IMR-90 (cell line): ENCODE results near the gene SEPTIN3. TPM values are rescaled to one million over a fixed set of nuclear protein-coding genes. Genes with fewer than 3 reads are reported as not detected.
A peak's percentile ranks its signal among the peaks of the same experiment; 100 is the strongest.

ENCODE experiments used
- ATAC-seq: fragments of 200-7000 bp; cut with Tn5 transposase; 2 replicates; pipeline ENCODE4 v1.9.1; 2020; ENCODE audit warnings: low read depth, mild to moderate bottlenecking, moderate library complexity
- BruUV-seq: library from RNA; stranded (reverse); fragments of 400-500 nt; replicated peaks from 2 replicates; lab custom pipeline; 2021; lab: Mats Ljungman, UMichigan
- CTCF ChIA-PET: fragments of 300-600 bp; formaldehyde crosslinking; extraction: SDS; loops from one replicate; lab custom pipeline; 2021; ENCODE audit warnings: antibody characterized with exemption; lab: Yijun Ruan, JAX
- POLR2A ChIA-PET: fragments of 300-600 bp; sonication (Branson Sonifier 250); formaldehyde crosslinking; loops from one replicate; lab custom pipeline; 2022; ENCODE audit warnings: antibody characterized with exemption; ENCODE audit not compliant: unreplicated experiment; lab: Charles Lee
- DNase-seq: peaks from one replicate; pipeline ENCODE4 v3.0.0; 2013
- H2AFZ ChIP-seq: replicated peaks from 2 replicates; pipeline ENCODE3; 2013; ENCODE audit warnings: low read length, mild to moderate bottlenecking; ENCODE audit not compliant: poor library complexity
- H2AK5ac ChIP-seq: 2 replicates; pipeline ENCODE4 v1.6.1; 2013; ENCODE audit warnings: low read depth, low read length, inconsistent platforms
- H2AK9ac ChIP-seq: replicated peaks from 2 replicates; pipeline ENCODE3; 2013; ENCODE audit warnings: mild to moderate bottlenecking, low read depth, low read length, moderate library complexity; ENCODE audit not compliant: poor library complexity
- H2BK120ac ChIP-seq: 2 replicates; pipeline ENCODE4 v1.6.1; 2013; ENCODE audit warnings: low read depth, low read length, inconsistent platforms
- H2BK15ac ChIP-seq: 3 replicates; pipeline ENCODE4 v1.6.1; 2013; ENCODE audit warnings: low read depth, low read length, inconsistent platforms
- H2BK20ac ChIP-seq: 2 replicates; pipeline ENCODE4 v1.6.1; 2013; ENCODE audit warnings: low read depth, mild to moderate bottlenecking, inconsistent platforms, low read length, moderate library complexity
- H2BK5ac ChIP-seq: 2 replicates; pipeline ENCODE4 v1.6.1; 2013; ENCODE audit warnings: mild to moderate bottlenecking, low read depth, low read length, inconsistent platforms; ENCODE audit not compliant: poor library complexity, severe bottlenecking
- H3K14ac ChIP-seq: replicated peaks from 2 replicates; pipeline ENCODE4 v1.6.1; 2013; ENCODE audit warnings: low read depth, low read length, inconsistent platforms
- H3K18ac ChIP-seq: 2 replicates; pipeline ENCODE4 v1.6.1; 2013; ENCODE audit warnings: low read depth, low read length, control low read depth
- H3K23ac ChIP-seq: 2 replicates; pipeline ENCODE4 v1.6.1; 2013; ENCODE audit warnings: low read depth, low read length, inconsistent platforms
- H3K27ac ChIP-seq: 2 replicates; pipeline ENCODE4 v1.5.1; 2013; ENCODE audit warnings: mild to moderate bottlenecking, control low read depth, low read length; ENCODE audit not compliant: insufficient read depth
- H3K27me3 ChIP-seq: 2 replicates; pipeline ENCODE4 v1.6.1; 2013; ENCODE audit warnings: low read length; ENCODE audit not compliant: control insufficient read depth, insufficient read depth
- H3K36me3 ChIP-seq: 2 replicates; pipeline ENCODE4 v1.6.1; 2013; ENCODE audit warnings: low read length, mixed read lengths; ENCODE audit not compliant: control insufficient read depth, insufficient read depth
- H3K4ac ChIP-seq: 2 replicates; pipeline ENCODE4 v1.6.1; 2013; ENCODE audit warnings: low read depth, low read length, inconsistent platforms
- H3K4me1 ChIP-seq: 2 replicates; pipeline ENCODE4 v1.6.1; 2013; ENCODE audit warnings: low read length, mixed read lengths; ENCODE audit not compliant: control insufficient read depth, insufficient read depth
- H3K4me2 ChIP-seq: 2 replicates; pipeline ENCODE4 v1.6.1; 2013; ENCODE audit warnings: low read depth, mild to moderate bottlenecking, control low read depth, low read length, moderate library complexity
- H3K4me3 ChIP-seq: 2 replicates; pipeline ENCODE4 v1.5.1; 2013; ENCODE audit warnings: low read depth, mild to moderate bottlenecking, control low read depth, low read length, moderate library complexity; ENCODE audit not compliant: insufficient read depth
- H3K56ac ChIP-seq: 2 replicates; pipeline ENCODE4 v1.6.1; 2013; ENCODE audit warnings: low read length, inconsistent platforms; ENCODE audit not compliant: insufficient read depth; ENCODE audit errors: extremely low read depth
- H3K79me1 ChIP-seq, 2 experiments: 2 replicates each; pipeline ENCODE4 v1.6.1; 2013; ENCODE audit warnings: low read length in 2 of 2, inconsistent platforms in 1 of 2, low read depth in 1 of 2
- H3K9ac ChIP-seq: 2 replicates; pipeline ENCODE4 v1.6.1; 2013; ENCODE audit warnings: low read depth, low read length, control low read depth
- H3K9me1 ChIP-seq: 2 replicates; pipeline ENCODE4 v1.6.1; 2013; ENCODE audit warnings: low read length, inconsistent platforms; ENCODE audit not compliant: insufficient read depth
- H3K9me3 ChIP-seq: 2 replicates; pipeline ENCODE4 v1.6.1; 2013; ENCODE audit warnings: low read length; ENCODE audit not compliant: control insufficient read depth, insufficient read depth
- H4K20me1 ChIP-seq: 2 replicates; pipeline ENCODE4 v1.6.1; 2013; ENCODE audit warnings: low read length, inconsistent platforms; ENCODE audit not compliant: insufficient read depth
- H4K5ac ChIP-seq: 2 replicates; pipeline ENCODE4 v1.6.1; 2013; ENCODE audit warnings: mild to moderate bottlenecking, low read depth, low read length, control low read depth
- H4K8ac ChIP-seq, 2 experiments: 2 replicates each; pipeline ENCODE4 v1.6.1; 2013; ENCODE audit warnings: low read depth in 2 of 2, low read length in 2 of 2, control low read depth in 1 of 2, inconsistent platforms in 1 of 2
- H4K91ac ChIP-seq: 2 replicates; pipeline ENCODE4 v1.6.1; 2013; ENCODE audit warnings: low read depth, low read length, inconsistent platforms; ENCODE audit not compliant: insufficient read depth
- BHLHE40 ChIP-seq: fragments of 150-350 bp; IDR thresholded peaks from 2 replicates; pipeline ENCODE4 v1.6.1; 2016; ENCODE audit warnings: mild to moderate bottlenecking, low read depth, low read length
- CEBPB ChIP-seq: IDR thresholded peaks from 2 replicates; pipeline ENCODE4 v1.6.1; 2012; ENCODE audit warnings: low read depth, low read length, improper control_type of control experiment
- CHD1 ChIP-seq: IDR thresholded peaks from 2 replicates; pipeline ENCODE4 v1.6.1; 2012; ENCODE audit warnings: low read depth, low read length, improper control_type of control experiment
- CTCF ChIP-seq: conservative IDR thresholded peaks from 2 replicates; pipeline ENCODE4 v1.5.1; 2012; ENCODE audit warnings: mild to moderate bottlenecking, low read depth, low read length, improper control_type of control experiment
- ELK1 ChIP-seq: fragments of 150-350 bp; IDR thresholded peaks from 2 replicates; pipeline ENCODE4 v1.6.1; 2016; ENCODE audit warnings: low read depth, mild to moderate bottlenecking, low read length, moderate library complexity, borderline replicate concordance
- FOS ChIP-seq: fragments of 150-350 bp; IDR thresholded peaks from 2 replicates; pipeline ENCODE4 v1.6.1; 2016; ENCODE audit warnings: low read depth, low read length
- MAFK ChIP-seq: IDR thresholded peaks from 2 replicates; pipeline ENCODE4 v1.6.1; 2012; ENCODE audit warnings: low read depth, low read length, improper control_type of control experiment
- MAZ ChIP-seq: IDR thresholded peaks from 2 replicates; pipeline ENCODE4 v1.6.1; 2012; ENCODE audit warnings: low read depth, mild to moderate bottlenecking, low read length, improper control_type of control experiment, moderate library complexity, borderline replicate concordance
- MXI1 ChIP-seq: IDR thresholded peaks from 2 replicates; pipeline ENCODE4 v1.6.1; 2012; ENCODE audit warnings: low read depth, mild to moderate bottlenecking, low read length, moderate library complexity, borderline replicate concordance
- NFE2L2 ChIP-seq: fragments of 150-350 bp; IDR thresholded peaks from 2 replicates; pipeline ENCODE4 v1.6.1; 2016; ENCODE audit warnings: low read depth, mild to moderate bottlenecking, low read length
- POLR2A ChIP-seq: IDR thresholded peaks from 2 replicates; pipeline ENCODE4 v1.6.1; 2012; ENCODE audit warnings: mild to moderate bottlenecking, low read depth, low read length
- RAD21 ChIP-seq: IDR thresholded peaks from 2 replicates; pipeline ENCODE4 v1.6.1; 2012; ENCODE audit warnings: low read length, improper control_type of control experiment
- RCOR1 ChIP-seq: IDR thresholded peaks from 2 replicates; pipeline ENCODE4 v1.6.1; 2012; ENCODE audit warnings: mild to moderate bottlenecking, low read length, improper control_type of control experiment; ENCODE audit not compliant: insufficient replicate concordance
- RFX5 ChIP-seq: IDR thresholded peaks from 2 replicates; pipeline ENCODE4 v1.8.0; 2012; ENCODE audit warnings: low read depth, mild to moderate bottlenecking, low read length, moderate library complexity
- SMC3 ChIP-seq: fragments of 150-350 bp; IDR thresholded peaks from 2 replicates; pipeline ENCODE4 v1.6.1; 2016; ENCODE audit warnings: low read depth, mild to moderate bottlenecking, antibody characterized with exemption, low read length, moderate library complexity
- USF2 ChIP-seq: fragments of 150-350 bp; IDR thresholded peaks from 2 replicates; pipeline ENCODE4 v1.6.1; 2017; ENCODE audit warnings: mild to moderate bottlenecking, antibody characterized with exemption, low read length, low read depth
- WGBS, 2 experiments: methylation state at CpG; one replicate each; pipeline versions ENCODE4 v1.1.5 to v1.1.7; 2013; ENCODE audit warnings: missing lambda C conversion rate in 2 of 2; ENCODE audit not compliant: insufficient read length in 1 of 2; ENCODE audit errors: extremely low coverage in 2 of 2; 5-methylcytosine and 5-hydroxymethylcytosine counted together
- dilution Hi-C: fragments of 300-500 bp; cut with HindIII; formaldehyde crosslinking; loops from one replicate; pipeline ENCODE4 v1.14.3; 2018; ENCODE audit warnings: low sequenced_read_pairs; ENCODE audit not compliant: unreplicated experiment
- in situ Hi-C: fragments of 300-500 bp; cut with MboI; formaldehyde crosslinking; loops from 3 replicates; pipeline ENCODE4 v1.14.3; 2019; ENCODE audit warnings: low sequenced_read_pairs, inconsistent platforms, mixed read lengths
- intact Hi-C: fragments of 100-400 bp; cut with micrococcal nuclease; formaldehyde crosslinking; loops from 2 replicates; pipeline ENCODE4 v1.10.0; 2022
- polyA plus RNA-seq, 3 experiments: library from polyadenylated mRNA; depleted of rRNA; stranded (reverse); fragments of >200 nt; gene quantifications; 2 replicates each; pipeline ENCODE4 v1.2.3, GENCODE V29; 2012; ENCODE audit warnings: low replicate concordance in 1 of 3
- total RNA-seq: library from RNA; depleted of rRNA; stranded (reverse); fragments of >200 nt; gene quantifications from 2 replicates; pipeline ENCODE4 v1.2.3, GENCODE V29; 2012

SEPTIN3 gene
- total and polyA plus RNA-seq, 2 of the 4 experiments (the other 2 are of a cell fraction), result 0.15 to 0.18 TPM

- Histone ChIP-seq H4K20me1 (no peaks in the 10 kb centered on the region), H3K4me2 (peak overlapping the region; percentile 52), H4K8ac (no peak overlapping the region), H2AK9ac (no peak overlapping the region), H2BK120ac (no peak overlapping the region), H3K27me3 (peaks cover 60% of the 10 kb centered on the region), H4K91ac (no peak overlapping the region), H3K9ac (no peak overlapping the region), H3K56ac (no peak overlapping the region), H2AK5ac (no peak overlapping the region), H3K23ac (no peak overlapping the region), H3K27ac (no peak overlapping the region), H3K14ac (no peak overlapping the region), H3K4me3 (peak overlapping the region; percentile 30), H3K18ac (no peak overlapping the region), H2BK5ac (no peak overlapping the region), H2BK20ac (no peak overlapping the region), H3K79me1 (no peaks in the 10 kb centered on the region), H3K4me1 (no peaks in the 10 kb centered on the region; the same call in 1 of the 2 replicates), H4K5ac (no peak overlapping the region), H3K4ac (no peak overlapping the region), H3K9me1 (no peaks in the 10 kb centered on the region), H2BK15ac (no peak overlapping the region), H3K9me3 (no peaks in the 10 kb centered on the region), H3K36me3 (no peaks in the 10 kb centered on the region), H2AFZ (peak overlapping the region; percentile 80)
- intact Hi-C loops (no loop called here), dilution Hi-C loops (no loop called here), in situ Hi-C loops (no loop called here)
- BruUV-seq, result no TSS peak
- DNase-seq, result no peak
- POLR2A ChIA-PET, result no interaction called here
- WGBS, 2 experiments, result 3% methylated on average over 23 of the region's 46 CpGs; no CpG with 5 or more reads in 1 of the 2 experiments
- CTCF ChIA-PET, result no interaction called here
- ATAC-seq, result no peak
- no peak for TF ChIP-seq MAZ
- TF ChIP-seq NFE2L2, result no peak
- TF ChIP-seq USF2, result no peak
- no peak for TF ChIP-seq RFX5
- no peak for TF ChIP-seq RCOR1
- no peak for TF ChIP-seq MAFK
- no peak for TF ChIP-seq MXI1
- TF ChIP-seq CHD1, result no peak
- TF ChIP-seq BHLHE40, result no peak
- no peak for TF ChIP-seq CEBPB
- TF ChIP-seq ELK1, result no peak
- TF ChIP-seq POLR2A, result no peak
- no peak for TF ChIP-seq FOS
- no peak for TF ChIP-seq SMC3
- TF ChIP-seq RAD21, result no peak
- no peak for TF ChIP-seq CTCF
Measured at GRCh38 chr22:41976961-41977566, 7.8 kb downstream of the SEPTIN3 start.
